Subcutaneous abdominal adipose tissue (tissue), 5 donors: ENCODE measurements around the gene TEF.
"Not testable (repeated sequence)": the region's sequence is repeated elsewhere in the genome, so short reads cannot be mapped to it uniquely, and the experiment has no call there.

ENCODE experiments used
- H3K27ac ChIP-seq: one replicate; pipeline ENCODE4 v1.7.0; 2013; ENCODE audit warnings: low read depth, mild to moderate bottlenecking, inconsistent platforms, low read length, moderate library complexity
- H3K27me3 ChIP-seq, 5 donors: one replicate each; pipeline ENCODE4 v1.7.0; 2013; ENCODE audit warnings: low read length in 5 of 5, inconsistent platforms in 1 of 5; ENCODE audit not compliant: control insufficient read depth in 5 of 5, insufficient read depth in 4 of 5
- H3K36me3 ChIP-seq, 5 donors: one replicate each; pipeline ENCODE4 v1.7.0; 2013; ENCODE audit warnings: low read length in 5 of 5; ENCODE audit not compliant: control insufficient read depth in 5 of 5, insufficient read depth in 5 of 5
- H3K4me1 ChIP-seq, 5 donors: one replicate each; pipeline ENCODE4 v1.7.0; 2013; ENCODE audit warnings: low read length in 5 of 5, mild to moderate bottlenecking in 3 of 5, moderate library complexity in 1 of 5; ENCODE audit not compliant: control insufficient read depth in 5 of 5, insufficient read depth in 5 of 5
- H3K4me3 ChIP-seq, 5 donors: one replicate each; pipeline ENCODE4 v1.7.0; 2013; ENCODE audit warnings: low read length in 5 of 5, low read depth in 1 of 5
- H3K9ac ChIP-seq, 5 donors: one replicate each; pipeline ENCODE4 v1.7.0; 2013; ENCODE audit warnings: low read length in 5 of 5, mild to moderate bottlenecking in 4 of 5, moderate library complexity in 3 of 5
- H3K9me3 ChIP-seq, 5 donors: one replicate each; pipeline ENCODE4 v1.7.0; 2013; ENCODE audit warnings: low read length in 5 of 5; ENCODE audit not compliant: control insufficient read depth in 5 of 5
- donor health status: healthy.
- donor health status: healthy.
- donor health status: healthy.
- donor health status: healthy.
- donor health status: healthy.

The TEF gene

GRCh38 chr22:41411021-41411851 is 29.5 kb downstream of the TEF start:
- H3K27me3 ChIP-seq: no peaks in the 10 kb centered on the region
- H3K4me1 ChIP-seq: peaks cover 13 to 47% (median 44%) of the 10 kb centered on the region in 5 donors
- H3K9me3 ChIP-seq: no peaks in the 10 kb centered on the region
- no peak overlapping the region for H3K4me3 ChIP-seq
- H3K36me3 ChIP-seq: no peaks in the 10 kb centered on the region
- H3K27ac ChIP-seq: no peak overlapping the region
- H3K9ac ChIP-seq: peak overlapping the region in 4 of 5 donors; percentile 0 to 28 (median 15)

DNA sequence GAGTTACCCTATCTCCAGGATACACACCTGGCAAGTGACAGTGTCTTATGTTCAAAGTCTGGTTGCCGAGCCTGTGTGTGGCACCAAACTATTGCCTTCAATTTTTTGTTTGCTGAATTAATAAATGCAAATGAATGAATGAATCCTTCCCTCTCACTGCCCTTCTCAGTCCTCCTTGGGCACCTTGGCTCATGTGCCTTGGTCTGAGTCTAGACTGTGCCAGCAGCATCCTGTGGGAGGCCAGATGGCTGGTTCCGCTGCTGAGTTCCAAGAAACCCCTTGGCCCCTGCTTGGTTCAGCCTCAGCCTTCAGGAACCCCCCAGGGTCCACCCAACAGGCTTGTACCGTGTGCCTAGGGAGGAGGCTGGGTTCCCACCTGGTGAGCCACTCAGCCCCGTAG is 33.8 kb downstream of the TEF start:
- peak overlapping the region in 2 of 5 donors; percentile 23 to 56 for H3K9ac ChIP-seq
- H3K4me3 ChIP-seq: peak overlapping the region in 1 of 5 donors; percentile 15
- no peaks in the 10 kb centered on the region for H3K27me3 ChIP-seq
- H3K4me1 ChIP-seq: peaks cover 20 to 64% (median 59%) of the 10 kb centered on the region in 5 donors
- H3K36me3 ChIP-seq: no peaks in the 10 kb centered on the region
- no peaks in the 10 kb centered on the region for H3K9me3 ChIP-seq
- peak overlapping the region; percentile 98 for H3K27ac ChIP-seq

GRCh38 chr22:41417622-41418390 is 36.1 kb downstream of the TEF start:
- Histone ChIP-seq H3K4me3 (peak overlapping the region in 1 of 5 donors; percentile 28), H3K4me1 (peaks cover 15 to 47% (median 40%) of the 10 kb centered on the region in 5 donors), H3K9ac (peak overlapping the region in 2 of 5 donors; percentile 37 to 38), H3K27ac (no peak overlapping the region), H3K27me3 (no peaks in the 10 kb centered on the region), H3K36me3 (peaks cover 0 to under 1% (median 0%) of the 10 kb centered on the region in 5 donors), H3K9me3 (no peaks in the 10 kb centered on the region)

DNA sequence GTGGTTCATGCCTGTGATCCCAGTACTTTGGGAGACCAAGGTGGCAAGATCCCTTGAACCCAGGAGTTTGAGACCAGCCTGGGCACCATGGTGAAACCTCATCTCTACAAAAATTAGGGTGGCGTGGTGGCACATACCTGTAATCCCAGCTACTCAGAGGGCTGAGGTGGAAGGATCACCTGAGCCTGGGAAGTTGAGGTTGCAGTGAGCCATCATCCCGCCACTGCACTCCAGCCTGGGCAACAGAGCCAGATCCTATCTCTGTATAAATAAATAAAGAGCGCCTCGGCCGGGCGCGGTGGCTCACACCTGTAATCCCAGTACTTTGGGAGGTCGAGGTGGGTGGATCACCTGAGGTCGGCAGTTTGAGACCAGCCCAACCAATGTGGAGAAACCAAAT is 37.0 kb downstream of the TEF start:
- no peak overlapping the region for H3K27ac ChIP-seq
- no peaks in the 10 kb centered on the region for H3K27me3 ChIP-seq
- H3K9me3 ChIP-seq: no peaks in the 10 kb centered on the region
- peaks cover 0 to 8% (median 3%) of the 10 kb centered on the region in 5 donors for H3K36me3 ChIP-seq
- H3K9ac ChIP-seq: peak overlapping the region in 1 of 5 donors; percentile 38
- peaks cover 14 to 43% (median 36%) of the 10 kb centered on the region in 5 donors for H3K4me1 ChIP-seq
- no peak overlapping the region for H3K4me3 ChIP-seq

DNA sequence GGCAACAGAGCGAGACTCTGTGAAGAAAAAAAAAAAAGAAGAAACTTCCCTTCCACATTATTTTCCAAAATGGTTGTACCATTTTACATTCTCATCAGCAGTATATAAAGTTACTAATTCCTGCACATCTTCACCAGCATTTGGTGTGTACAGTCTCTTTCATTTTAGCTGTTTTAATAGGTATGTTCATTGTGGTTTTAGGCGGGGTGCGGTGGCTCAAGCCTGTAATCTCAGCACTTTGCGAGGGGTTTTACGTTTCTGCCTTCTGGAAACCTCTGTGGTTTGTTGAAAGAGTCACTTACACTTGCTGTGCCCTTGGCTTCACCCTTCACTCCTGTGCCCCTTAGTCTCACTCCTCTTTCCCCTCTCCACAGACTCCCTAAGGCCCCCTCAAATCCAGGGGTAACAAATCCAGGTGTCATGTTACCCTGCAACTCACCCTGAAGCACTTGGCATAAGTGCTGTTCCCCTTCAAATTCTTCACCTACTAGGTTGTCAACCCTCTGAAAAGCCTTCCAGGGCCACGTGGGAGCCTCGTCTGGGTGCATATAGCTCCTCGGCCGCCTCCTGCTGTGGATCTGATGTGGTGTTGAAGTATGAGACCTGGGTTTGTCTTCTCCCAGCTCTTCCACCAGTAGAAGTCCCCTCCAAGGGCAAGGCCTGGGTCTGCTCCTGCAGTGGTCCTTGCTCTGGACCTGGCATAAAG is 44.1 kb downstream of the TEF start:
- no peak overlapping the region for H3K27ac ChIP-seq
- H3K9ac ChIP-seq: no peak overlapping the region
- H3K27me3 ChIP-seq: no peaks in the 10 kb centered on the region
- H3K4me1 ChIP-seq: peaks cover 0 to 4% (median 0%) of the 10 kb centered on the region in 5 donors
- H3K9me3 ChIP-seq: no peaks in the 10 kb centered on the region
- H3K36me3 ChIP-seq: peaks cover 0 to 42% (median 17%) of the 10 kb centered on the region in 5 donors
- no peak overlapping the region for H3K4me3 ChIP-seq

DNA sequence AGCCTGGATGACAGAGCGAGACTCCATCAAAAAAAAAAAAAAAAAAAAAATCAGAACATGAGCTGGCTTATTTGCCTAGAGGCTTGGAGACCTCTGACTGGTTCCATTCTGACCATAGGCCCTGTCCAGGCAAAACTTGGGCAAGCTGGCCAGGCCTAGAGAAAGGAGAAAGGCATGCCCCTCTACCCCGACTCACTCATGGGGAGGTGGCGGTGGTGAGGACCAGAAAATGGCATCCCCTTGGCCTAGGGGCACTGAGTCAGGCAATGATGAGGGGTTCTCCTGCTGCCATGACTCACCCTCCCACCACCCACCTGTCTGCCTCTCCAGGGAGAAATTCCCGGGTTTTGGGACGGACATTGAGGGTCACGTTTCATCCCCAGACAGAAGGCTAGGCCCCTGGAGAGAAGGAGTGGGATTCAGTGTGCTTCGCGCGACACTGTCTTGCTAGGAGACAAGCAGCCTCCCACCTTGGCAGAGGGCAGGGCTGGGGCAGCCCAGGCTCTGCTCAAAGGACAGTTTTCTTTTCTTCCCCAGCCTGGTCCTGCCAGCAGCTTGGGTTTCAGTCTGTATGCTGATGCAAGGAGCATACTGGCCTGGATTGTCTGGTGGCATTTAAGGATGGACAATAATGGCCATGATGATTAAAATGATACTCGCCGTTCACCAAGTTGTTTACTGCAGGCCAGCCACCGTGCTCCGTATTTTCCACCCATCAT is 47.6 kb downstream of the TEF start:
- peaks cover 0 to 54% (median 26%) of the 10 kb centered on the region in 5 donors for H3K36me3 ChIP-seq
- peaks cover 0 to 24% (median 13%) of the 10 kb centered on the region in 5 donors for H3K4me1 ChIP-seq
- H3K9me3 ChIP-seq: no peaks in the 10 kb centered on the region
- H3K9ac ChIP-seq: no peak overlapping the region
- no peaks in the 10 kb centered on the region for H3K27me3 ChIP-seq
- peak overlapping the region; percentile 6 for H3K27ac ChIP-seq
- H3K4me3 ChIP-seq: no peak overlapping the region

GRCh38 chr22:41429951-41430332 is 48.2 kb downstream of the TEF start:
- Histone ChIP-seq H3K36me3 (peaks cover 0 to 56% (median 28%) of the 10 kb centered on the region in 5 donors), H3K9me3 (no peaks in the 10 kb centered on the region), H3K9ac (no peak overlapping the region), H3K4me3 (no peak overlapping the region), H3K27ac (peak overlapping the region; percentile 6), H3K27me3 (no peaks in the 10 kb centered on the region), H3K4me1 (peaks cover 0 to 30% (median 19%) of the 10 kb centered on the region in 5 donors)

DNA sequence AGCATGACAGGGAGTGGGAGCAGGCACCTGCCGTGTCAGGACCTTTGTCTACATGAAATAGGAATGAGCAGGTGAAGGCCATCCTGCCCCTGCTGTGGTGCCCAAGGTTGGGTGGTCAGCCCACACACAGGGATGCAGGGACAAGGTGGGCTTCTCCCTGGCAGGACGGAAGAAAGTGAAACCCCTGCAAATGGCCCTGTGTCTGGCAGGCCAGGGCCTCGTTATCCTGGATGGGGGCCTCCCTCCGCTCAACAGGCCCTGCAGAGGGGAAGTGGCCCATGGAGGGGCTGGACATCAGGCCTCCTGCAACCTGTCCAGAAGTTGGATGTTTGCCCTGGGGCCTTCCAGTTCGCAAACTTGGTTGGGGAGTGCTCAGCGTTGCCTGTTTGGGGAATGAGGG is 49.9 kb downstream of the TEF start:
- Histone ChIP-seq H3K36me3 (peaks cover 0 to 62% (median 37%) of the 10 kb centered on the region in 5 donors), H3K27me3 (no peaks in the 10 kb centered on the region), H3K9ac (no peak overlapping the region), H3K4me3 (no peak overlapping the region), H3K27ac (no peak overlapping the region), H3K9me3 (no peaks in the 10 kb centered on the region), H3K4me1 (peaks cover 0 to 45% (median 34%) of the 10 kb centered on the region in 5 donors)

- peaks cover 0 to 46% (median 42%) of the 10 kb centered on the region in 5 donors for H3K4me1 ChIP-seq
- H3K27me3 ChIP-seq, H3K27ac ChIP-seq, H3K9ac ChIP-seq, H3K4me3 ChIP-seq, H3K9me3 ChIP-seq: not testable (repeated sequence)
- peaks cover 0 to 63% (median 45%) of the 10 kb centered on the region in 5 donors for H3K36me3 ChIP-seq
These were observed 51.7 kb downstream of the TEF start for GRCh38 chr22:41433480-41433879.
